ENCODE results near the gene LRRN1. TPM values are rescaled to one million over a fixed set of nuclear protein-coding genes. Genes with fewer than 3 reads are reported as not detected.

LRRN1 gene
- total and polyA plus RNA-seq, 2 donors (not counting 1 experiment from before 2014, with no cell fraction given): 0.02 to 0.33 TPM

GRCh38 chr3:3798631-3799113 is 559 bp upstream of the LRRN1 start:
- H3K27ac ChIP-seq (ENCODE audit: insufficient read depth, low read length): no peak overlapping the region
- TF ChIP-seq CTCF (conservative IDR thresholded peaks at IDR 0.05 in 1 of 2, IDR thresholded peaks at IDR 0.05 in 1 of 2; ENCODE audit: low read depth in 1 of 2, low read length in 2 of 2) (no peak), EZH2 (IDR thresholded peaks at IDR 0.05; ENCODE audit: low read length, missing control alignments) (no peak)

GRCh38 chr3:3800080-3800455 is 837 bp downstream of the LRRN1 start:
- Histone ChIP-seq H3K27ac (ENCODE audit: insufficient read depth, low read length) (no peak overlapping the region), H3K36me3 (ENCODE audit: control insufficient read depth, insufficient read depth, low read length) (no peaks in the 10 kb centered on the region), H3K4me2 (ENCODE audit: extremely low read depth, insufficient read depth, low read length) (no peak overlapping the region), H3K9ac (ENCODE audit: insufficient read depth, low read length) (no peak overlapping the region), H3K9me3 (ENCODE audit: control insufficient read depth, insufficient read depth, low read depth, low read length) (no peaks in the 10 kb centered on the region), H2AFZ (ENCODE audit: low read length) (no peak overlapping the region), H3K4me3 (replicated peaks in 1 of 4; ENCODE audit: control extremely low read depth in 1 of 4, insufficient read depth in 1 of 4, low read depth in 3 of 4, low read length in 4 of 4) (no peak overlapping the region), H4K20me1 (ENCODE audit: control insufficient read depth, extremely low read depth, insufficient read depth, low read length) (no peaks in the 10 kb centered on the region), H3K4me1 (ENCODE audit: control insufficient read depth, extremely low read depth, insufficient read depth, low read length) (no peaks in the 10 kb centered on the region), H3K79me2 (ENCODE audit: control insufficient read depth, insufficient read depth, low read length) (no peaks in the 10 kb centered on the region), H3K27me3 (ENCODE audit: control insufficient read depth, insufficient read depth, low read length) (peaks cover 11% of the 10 kb centered on the region)
- peak in 1 of 2 donors; percentile 28 for DNase-seq (ENCODE audit: low read depth in 2 of 2)
- no peak for TF ChIP-seq CTCF (conservative IDR thresholded peaks at IDR 0.05 in 1 of 2, IDR thresholded peaks at IDR 0.05 in 1 of 2; ENCODE audit: low read depth in 1 of 2, low read length in 2 of 2)
- TF ChIP-seq EZH2 (IDR thresholded peaks at IDR 0.05; ENCODE audit: low read length, missing control alignments): peak; percentile 30

More at GRCh38 chr3:3798631-3799113, 559 bp upstream of the LRRN1 start:
- DNase-seq (ENCODE audit: low read depth in 2 of 2): peak in 1 of 2 donors; percentile 44
- H3K9me3 ChIP-seq (ENCODE audit: control insufficient read depth, insufficient read depth, low read depth, low read length): no peaks in the 10 kb centered on the region
- peak overlapping the region; percentile 64 for H3K4me2 ChIP-seq (ENCODE audit: extremely low read depth, insufficient read depth, low read length)
- H3K9ac ChIP-seq (ENCODE audit: insufficient read depth, low read length): no peak overlapping the region
- no peaks in the 10 kb centered on the region for H3K79me2 ChIP-seq (ENCODE audit: control insufficient read depth, insufficient read depth, low read length)
- no peak overlapping the region for H3K4me3 ChIP-seq (replicated peaks in 1 of 4; ENCODE audit: control extremely low read depth in 1 of 4, insufficient read depth in 1 of 4, low read depth in 3 of 4, low read length in 4 of 4)
- H2AFZ ChIP-seq (ENCODE audit: low read length): no peak overlapping the region
- no peaks in the 10 kb centered on the region for H3K36me3 ChIP-seq (ENCODE audit: control insufficient read depth, insufficient read depth, low read length)
- no peaks in the 10 kb centered on the region for H3K4me1 ChIP-seq (ENCODE audit: control insufficient read depth, extremely low read depth, insufficient read depth, low read length)
- H4K20me1 ChIP-seq (ENCODE audit: control insufficient read depth, extremely low read depth, insufficient read depth, low read length): no peaks in the 10 kb centered on the region
- peaks cover 11% of the 10 kb centered on the region for H3K27me3 ChIP-seq (ENCODE audit: control insufficient read depth, insufficient read depth, low read length)

- Histone ChIP-seq H3K27ac (ENCODE audit: insufficient read depth, low read length) (no peak overlapping the region), H3K4me1 (ENCODE audit: control insufficient read depth, extremely low read depth, insufficient read depth, low read length) (no peaks in the 10 kb centered on the region), H3K4me2 (ENCODE audit: extremely low read depth, insufficient read depth, low read length) (no peak overlapping the region), H2AFZ (ENCODE audit: low read length) (no peak overlapping the region), H3K4me3 (replicated peaks in 1 of 4; ENCODE audit: control extremely low read depth in 1 of 4, insufficient read depth in 1 of 4, low read depth in 3 of 4, low read length in 4 of 4) (no peak overlapping the region), H3K79me2 (ENCODE audit: control insufficient read depth, insufficient read depth, low read length) (no peaks in the 10 kb centered on the region), H3K9me3 (ENCODE audit: control insufficient read depth, insufficient read depth, low read depth, low read length) (no peaks in the 10 kb centered on the region), H3K27me3 (ENCODE audit: control insufficient read depth, insufficient read depth, low read length) (peaks cover 11% of the 10 kb centered on the region), H3K36me3 (ENCODE audit: control insufficient read depth, insufficient read depth, low read length) (no peaks in the 10 kb centered on the region), H4K20me1 (ENCODE audit: control insufficient read depth, extremely low read depth, insufficient read depth, low read length) (no peaks in the 10 kb centered on the region), H3K9ac (ENCODE audit: insufficient read depth, low read length) (no peak overlapping the region)
- DNase-seq (ENCODE audit: low read depth in 2 of 2): peak in 1 of 2 donors; percentile 29
- no peak for TF ChIP-seq CTCF (conservative IDR thresholded peaks at IDR 0.05 in 1 of 2, IDR thresholded peaks at IDR 0.05 in 1 of 2; ENCODE audit: low read depth in 1 of 2, low read length in 2 of 2)
- peak; percentile 67 for TF ChIP-seq EZH2 (IDR thresholded peaks at IDR 0.05; ENCODE audit: low read length, missing control alignments)
These were observed 1.7 kb downstream of the LRRN1 start for GRCh38 chr3:3800685-3801493.

All from fibroblast of lung (primary cell).